ENCODE measurements around the gene PPDPF. TPM values are rescaled to one million over a fixed set of nuclear protein-coding genes. Genes with fewer than 3 reads are reported as not detected.

Gene PPDPF
- total RNA-seq, 1 donor from 2014 or later = 21.9 TPM

- Histone ChIP-seq H3K36me3 (ENCODE audit: control insufficient read depth, insufficient read depth, low read length) (peaks cover 1% of the 10 kb centered on the region), H3K27me3 (ENCODE audit: control insufficient read depth, insufficient read depth, low read length) (no peaks in the 10 kb centered on the region), H3K4me3 (ENCODE audit: low read depth, low read length) (no peak overlapping the region)
- TF ChIP-seq, protein P1, sequence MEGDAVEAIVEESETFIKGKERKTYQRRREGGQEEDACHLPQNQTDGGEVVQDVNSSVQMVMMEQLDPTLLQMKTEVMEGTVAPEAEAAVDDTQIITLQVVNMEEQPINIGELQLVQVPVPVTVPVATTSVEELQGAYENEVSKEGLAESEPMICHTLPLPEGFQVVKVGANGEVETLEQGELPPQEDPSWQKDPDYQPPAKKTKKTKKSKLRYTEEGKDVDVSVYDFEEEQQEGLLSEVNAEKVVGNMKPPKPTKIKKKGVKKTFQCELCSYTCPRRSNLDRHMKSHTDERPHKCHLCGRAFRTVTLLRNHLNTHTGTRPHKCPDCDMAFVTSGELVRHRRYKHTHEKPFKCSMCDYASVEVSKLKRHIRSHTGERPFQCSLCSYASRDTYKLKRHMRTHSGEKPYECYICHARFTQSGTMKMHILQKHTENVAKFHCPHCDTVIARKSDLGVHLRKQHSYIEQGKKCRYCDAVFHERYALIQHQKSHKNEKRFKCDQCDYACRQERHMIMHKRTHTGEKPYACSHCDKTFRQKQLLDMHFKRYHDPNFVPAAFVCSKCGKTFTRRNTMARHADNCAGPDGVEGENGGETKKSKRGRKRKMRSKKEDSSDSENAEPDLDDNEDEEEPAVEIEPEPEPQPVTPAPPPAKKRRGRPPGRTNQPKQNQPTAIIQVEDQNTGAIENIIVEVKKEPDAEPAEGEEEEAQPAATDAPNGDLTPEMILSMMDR (IDR thresholded peaks at IDR 0.05; ENCODE audit: insufficient read depth, low read length, severe bottlenecking) = no peak
- DNase-seq (ENCODE audit: low read depth) (no peak), FAIRE-seq (peak; percentile 13)
These were observed 11.9 kb downstream of the PPDPF start for GRCh38 chr20:63532449-63532971.

GRCh38 chr20:63533388-63533787 lies 12.8 kb downstream of the PPDPF start:
- Histone ChIP-seq H3K4me3 (ENCODE audit: low read depth, low read length) (no peak overlapping the region), H3K27me3 (ENCODE audit: control insufficient read depth, insufficient read depth, low read length) (no peaks in the 10 kb centered on the region), H3K36me3 (ENCODE audit: control insufficient read depth, insufficient read depth, low read length) (peaks cover 1% of the 10 kb centered on the region)
- no peak for DNase-seq (ENCODE audit: low read depth)
- FAIRE-seq = no peak
- TF ChIP-seq, protein P1 (IDR thresholded peaks at IDR 0.05; ENCODE audit: insufficient read depth, low read length, severe bottlenecking) = no peak

DNA sequence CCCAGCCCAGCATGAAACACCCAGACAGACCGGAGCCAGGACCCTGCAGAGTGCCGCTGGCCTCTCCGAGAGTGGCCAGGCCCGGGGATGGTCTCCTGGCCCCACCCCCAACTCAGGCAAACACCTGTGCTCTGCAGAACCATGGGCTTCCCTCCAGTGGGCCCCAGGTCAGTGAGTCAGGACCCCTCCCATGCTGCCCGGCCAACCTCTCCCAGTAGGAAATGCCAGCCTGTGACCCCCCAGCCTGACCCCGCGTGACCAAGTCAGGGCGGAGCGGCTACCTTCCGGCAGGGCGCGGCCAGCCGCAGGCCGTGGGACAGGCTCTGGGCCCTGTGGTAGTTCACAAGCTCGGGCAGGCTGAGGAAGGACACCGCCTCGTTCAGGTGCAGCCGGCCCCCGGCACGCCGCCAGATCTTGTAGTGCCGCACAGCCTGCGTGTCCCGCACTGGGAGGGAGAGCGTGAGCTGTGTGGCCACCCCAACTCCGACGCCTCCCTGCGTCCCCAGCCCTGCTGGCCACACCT lies 13.4 kb downstream of the PPDPF start:
- H3K4me3 ChIP-seq (ENCODE audit: low read depth, low read length) = no peak overlapping the region
- H3K27me3 ChIP-seq (ENCODE audit: control insufficient read depth, insufficient read depth, low read length) = no peaks in the 10 kb centered on the region
- FAIRE-seq (no peak), DNase-seq (ENCODE audit: low read depth) (peak; percentile 64)
- H3K36me3 ChIP-seq (ENCODE audit: control insufficient read depth, insufficient read depth, low read length) = peaks cover 1% of the 10 kb centered on the region
- TF ChIP-seq, protein P1 (IDR thresholded peaks at IDR 0.05; ENCODE audit: insufficient read depth, low read length, severe bottlenecking) = no peak

GRCh38 chr20:63534427-63534830 lies 13.9 kb downstream of the PPDPF start:
- FAIRE-seq (no peak), DNase-seq (ENCODE audit: low read depth) (no peak)
- Histone ChIP-seq H3K36me3 (ENCODE audit: control insufficient read depth, insufficient read depth, low read length) (peaks cover 1% of the 10 kb centered on the region), H3K4me3 (ENCODE audit: low read depth, low read length) (no peak overlapping the region), H3K27me3 (ENCODE audit: control insufficient read depth, insufficient read depth, low read length) (no peaks in the 10 kb centered on the region)
- TF ChIP-seq, protein P1 (IDR thresholded peaks at IDR 0.05; ENCODE audit: insufficient read depth, low read length, severe bottlenecking) = no peak

- no peak for FAIRE-seq
- peak; percentile 36 for DNase-seq (ENCODE audit: low read depth)
- no peak overlapping the region for H3K4me3 ChIP-seq (ENCODE audit: low read depth, low read length)
- H3K36me3 ChIP-seq (ENCODE audit: control insufficient read depth, insufficient read depth, low read length) = peaks cover 1% of the 10 kb centered on the region
- TF ChIP-seq, protein P1 (IDR thresholded peaks at IDR 0.05; ENCODE audit: insufficient read depth, low read length, severe bottlenecking) = no peak
- H3K27me3 ChIP-seq (ENCODE audit: control insufficient read depth, insufficient read depth, low read length) = no peaks in the 10 kb centered on the region
These were observed 14.5 kb downstream of the PPDPF start for GRCh38 chr20:63534831-63535651.
